GM20000 (cell line): ENCODE measurements around the gene AMDHD2.
"Not testable (repeated sequence)": the region's sequence is repeated elsewhere in the genome, so short reads cannot be mapped to it uniquely, and the experiment has no call there.

Experiments used
- DNase-seq: peaks from one replicate; pipeline ENCODE4 v3.0.0; 2012; ENCODE audit warnings: low spot score
- TF ChIP-seq, protein P1 (sequence below): IDR thresholded peaks from 2 replicates; pipeline ENCODE4 v1.5.1; 2012; ENCODE audit warnings: mild to moderate bottlenecking, control low read depth; ENCODE audit errors: extremely low read depth, missing control alignments

The AMDHD2 gene

DNA sequence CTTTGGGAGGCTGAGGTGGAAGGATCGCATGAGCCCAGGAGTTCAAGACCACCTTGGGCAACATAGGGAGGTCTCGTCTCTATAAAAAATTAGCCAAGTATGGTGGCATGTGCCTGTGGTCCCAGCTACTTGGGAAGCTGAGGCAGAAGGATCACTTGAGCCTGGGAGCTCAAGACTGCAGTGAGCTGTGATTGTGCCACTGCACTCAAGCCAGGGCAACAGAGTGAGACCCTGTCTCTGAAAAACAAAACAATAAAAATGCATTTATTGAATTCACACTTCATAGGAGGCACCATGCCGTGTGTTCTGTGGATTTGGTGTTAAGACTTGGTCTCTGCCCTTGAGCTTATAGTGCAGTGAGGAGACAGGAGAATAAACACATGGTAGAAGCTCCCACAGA is 42.8 kb upstream of the AMDHD2 start:
- DNase-seq = no peak
- TF ChIP-seq, protein P1, sequence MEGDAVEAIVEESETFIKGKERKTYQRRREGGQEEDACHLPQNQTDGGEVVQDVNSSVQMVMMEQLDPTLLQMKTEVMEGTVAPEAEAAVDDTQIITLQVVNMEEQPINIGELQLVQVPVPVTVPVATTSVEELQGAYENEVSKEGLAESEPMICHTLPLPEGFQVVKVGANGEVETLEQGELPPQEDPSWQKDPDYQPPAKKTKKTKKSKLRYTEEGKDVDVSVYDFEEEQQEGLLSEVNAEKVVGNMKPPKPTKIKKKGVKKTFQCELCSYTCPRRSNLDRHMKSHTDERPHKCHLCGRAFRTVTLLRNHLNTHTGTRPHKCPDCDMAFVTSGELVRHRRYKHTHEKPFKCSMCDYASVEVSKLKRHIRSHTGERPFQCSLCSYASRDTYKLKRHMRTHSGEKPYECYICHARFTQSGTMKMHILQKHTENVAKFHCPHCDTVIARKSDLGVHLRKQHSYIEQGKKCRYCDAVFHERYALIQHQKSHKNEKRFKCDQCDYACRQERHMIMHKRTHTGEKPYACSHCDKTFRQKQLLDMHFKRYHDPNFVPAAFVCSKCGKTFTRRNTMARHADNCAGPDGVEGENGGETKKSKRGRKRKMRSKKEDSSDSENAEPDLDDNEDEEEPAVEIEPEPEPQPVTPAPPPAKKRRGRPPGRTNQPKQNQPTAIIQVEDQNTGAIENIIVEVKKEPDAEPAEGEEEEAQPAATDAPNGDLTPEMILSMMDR = no peak

DNA sequence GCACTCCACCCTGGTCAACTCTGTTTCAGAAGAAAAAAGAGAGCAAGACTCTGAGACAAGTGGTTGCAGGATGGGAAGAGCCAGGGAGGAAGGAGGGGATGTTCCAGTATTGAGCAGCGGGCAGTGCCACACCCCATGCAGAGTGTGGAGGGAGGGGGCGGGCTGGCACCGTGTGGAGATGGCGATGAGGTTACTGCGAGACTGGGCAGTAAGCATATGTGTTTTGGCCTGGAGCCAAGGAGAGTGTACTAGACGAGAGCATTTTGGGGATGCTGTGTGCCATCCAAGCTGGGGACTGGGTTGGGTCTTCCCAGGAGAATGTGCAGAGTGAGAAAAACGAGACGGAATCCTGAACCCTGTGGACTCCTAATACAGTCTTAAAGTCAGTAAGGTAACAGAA is 41.9 kb upstream of the AMDHD2 start:
- no peak for DNase-seq
- TF ChIP-seq, protein P1 = no peak

DNA sequence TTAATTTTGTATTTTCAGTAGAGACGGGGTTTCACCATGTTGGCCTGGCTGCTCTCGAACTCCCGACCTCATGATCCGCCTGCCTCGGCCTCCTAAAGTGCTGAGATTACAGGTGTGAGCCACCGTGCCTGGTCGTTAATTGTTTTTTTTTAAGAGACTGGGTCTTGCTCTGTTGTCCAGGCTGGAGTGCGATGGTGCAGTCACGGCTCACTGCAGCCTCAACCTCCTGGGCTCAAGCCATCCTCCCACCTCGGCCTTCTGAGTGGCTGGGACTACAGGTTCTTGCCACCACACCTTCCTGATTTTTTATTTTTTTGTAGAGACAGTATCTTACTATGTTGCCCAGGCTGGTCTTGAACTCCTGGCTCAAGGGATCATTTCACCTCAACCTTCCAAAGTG is 40.2 kb upstream of the AMDHD2 start:
- DNase-seq = not testable (repeated sequence)

DNA sequence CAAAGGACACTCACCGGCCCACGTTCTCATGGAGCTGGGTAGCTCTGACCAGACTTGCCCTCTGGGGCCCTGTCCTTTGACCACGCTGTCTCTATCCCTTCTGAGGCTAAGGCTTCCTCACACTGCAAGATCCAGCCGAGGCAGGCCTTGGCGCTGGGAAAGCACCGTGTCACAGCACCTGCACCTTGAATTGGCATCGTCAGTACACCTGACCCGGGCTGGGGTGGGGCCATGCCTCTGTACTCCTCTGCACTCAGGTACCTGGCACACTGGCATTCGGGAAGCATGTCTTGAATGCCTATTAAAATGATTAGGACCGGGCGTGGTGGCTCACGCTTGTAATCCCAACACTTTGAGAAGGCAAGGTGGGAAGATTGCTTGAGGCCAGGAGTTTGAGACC is 39.2 kb upstream of the AMDHD2 start:
- TF ChIP-seq, protein P1 = no peak
- DNase-seq = no peak

DNA sequence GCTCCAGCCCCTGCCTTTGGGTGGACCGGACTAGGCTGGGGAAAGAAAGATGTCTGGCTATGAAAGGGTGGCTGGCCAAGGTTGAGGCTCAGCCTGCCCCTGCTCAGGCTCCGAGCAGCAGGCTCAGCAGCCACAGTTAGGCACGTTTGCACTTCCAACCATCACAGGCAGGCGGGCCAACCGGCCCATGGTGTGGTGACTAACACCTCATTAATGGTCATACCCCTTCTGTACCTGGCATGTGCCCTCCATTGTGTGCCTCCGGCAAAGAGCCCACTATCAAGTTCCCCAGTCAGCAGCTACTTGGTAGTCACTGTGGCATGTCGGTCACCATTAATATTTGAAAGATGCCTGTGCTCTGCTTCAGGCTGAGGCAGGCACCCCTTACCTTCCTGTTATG is 38.5 kb upstream of the AMDHD2 start:
- DNase-seq = no peak
- TF ChIP-seq, protein P1 = no peak

DNA sequence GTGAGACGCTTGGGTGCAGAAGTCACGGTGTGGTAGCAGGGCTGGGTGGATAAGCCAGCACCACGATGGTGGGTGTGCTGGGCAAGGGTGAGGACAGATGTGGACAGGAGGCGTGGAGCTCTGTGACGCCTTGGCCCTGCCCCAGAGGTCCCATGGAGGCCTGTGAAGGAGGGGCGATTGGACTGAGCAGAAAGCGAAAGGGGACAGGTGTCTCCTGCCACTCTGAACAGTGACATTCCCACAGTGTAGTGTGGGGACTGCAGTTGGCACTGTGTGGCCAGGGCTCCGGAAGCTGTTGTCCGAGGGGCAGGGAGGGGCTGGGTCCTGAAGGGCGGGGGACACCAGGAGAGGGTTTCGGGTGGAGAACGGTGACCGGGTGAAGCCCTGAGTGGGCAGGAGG is 37.9 kb upstream of the AMDHD2 start:
- DNase-seq = no peak
- TF ChIP-seq, protein P1 = no peak

DNA sequence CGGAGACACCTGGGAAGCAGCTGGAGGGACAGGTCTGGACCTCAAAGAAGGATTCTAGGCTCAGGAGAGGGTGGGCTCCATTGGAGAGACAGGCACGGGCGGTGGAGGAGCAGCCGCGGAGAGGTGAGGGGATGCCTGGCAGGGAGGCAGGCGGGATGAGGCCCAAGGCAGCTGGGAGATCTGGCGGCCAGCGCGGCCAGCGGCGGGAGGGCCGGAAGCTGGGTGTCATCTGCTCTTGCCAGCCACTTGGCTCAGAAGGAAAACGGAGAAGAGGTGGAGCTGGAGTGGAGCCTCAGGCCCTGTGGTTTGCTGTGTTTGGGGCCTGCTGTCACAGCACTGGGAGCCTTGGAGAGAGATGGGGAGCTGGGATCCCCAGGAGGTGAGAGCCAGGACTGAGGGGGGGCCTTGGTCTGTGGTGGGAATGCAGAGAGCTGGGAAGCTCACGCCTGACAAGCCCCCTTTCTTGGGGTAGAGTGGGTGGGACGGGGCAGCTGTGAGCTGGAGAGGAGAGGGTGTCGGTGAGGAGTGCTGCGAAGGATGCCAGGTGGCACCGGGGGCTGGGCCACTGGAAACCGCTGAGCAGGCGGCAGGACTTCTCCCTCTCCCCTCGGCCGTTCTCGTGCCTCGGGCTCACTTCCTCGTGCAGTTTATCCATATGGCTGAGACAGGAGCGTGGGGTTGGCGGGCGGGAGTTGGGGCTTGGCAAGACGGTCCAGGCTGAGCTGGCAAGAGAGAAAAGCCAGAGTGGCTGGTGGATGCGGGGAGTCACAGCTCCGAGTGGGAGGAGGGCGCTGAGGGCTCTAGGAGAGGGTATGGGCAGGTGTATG is 37.2 kb upstream of the AMDHD2 start:
- TF ChIP-seq, protein P1 = no peak
- DNase-seq = no peak
